GM19035 (cell line): ENCODE results near the gene ZNF575.
A peak's percentile ranks its signal among the peaks of the same experiment; 100 is the strongest.
"Not testable (repeated sequence)": the region's sequence is repeated elsewhere in the genome, so short reads cannot be mapped to it uniquely, and the experiment has no call there.

Source experiments
- ATAC-seq: cut with Tn5 transposase; IDR thresholded peaks from one replicate; pipeline ENCODE4 v1.9.1; 2021; ENCODE audit not compliant: unreplicated experiment

Gene ZNF575

GRCh38 chr19:43541920-43542650 lies 9.1 kb downstream of the ZNF575 start:
- ATAC-seq = no peak

GRCh38 chr19:43544077-43544476 lies 11.1 kb downstream of the ZNF575 start:
- ATAC-seq = no peak

GRCh38 chr19:43545276-43545675 lies 12.3 kb downstream of the ZNF575 start:
- ATAC-seq = no peak

- ATAC-seq = no peak
Observed at GRCh38 chr19:43545981-43546380, 13.0 kb downstream of the ZNF575 start.

GRCh38 chr19:43546581-43546980 lies 13.6 kb downstream of the ZNF575 start:
- no peak for ATAC-seq

- ATAC-seq = not testable (repeated sequence)
Observed at GRCh38 chr19:43547926-43548325, 14.9 kb downstream of the ZNF575 start.

GRCh38 chr19:43548706-43549105 lies 15.7 kb downstream of the ZNF575 start:
- ATAC-seq = no peak

GRCh38 chr19:43551399-43552197 lies 18.6 kb downstream of the ZNF575 start:
- ATAC-seq = no peak

- no peak for ATAC-seq
Observed at GRCh38 chr19:43552198-43552450, 19.1 kb downstream of the ZNF575 start.

GRCh38 chr19:43552616-43553015 lies 19.6 kb downstream of the ZNF575 start:
- ATAC-seq = no peak

GRCh38 chr19:43553656-43554055 lies 20.7 kb downstream of the ZNF575 start:
- no peak for ATAC-seq

- no peak for ATAC-seq
Observed at GRCh38 chr19:43554317-43554895, 21.4 kb downstream of the ZNF575 start.

- no peak for ATAC-seq
Observed at GRCh38 chr19:43555185-43555770, 22.3 kb downstream of the ZNF575 start.

GRCh38 chr19:43560687-43561086 lies 27.7 kb downstream of the ZNF575 start:
- ATAC-seq = no peak

- ATAC-seq = no peak
Observed at GRCh38 chr19:43561139-43561970, 28.4 kb downstream of the ZNF575 start.

GRCh38 chr19:43562226-43562697 lies 29.3 kb downstream of the ZNF575 start:
- no peak for ATAC-seq

- peak; percentile 71 for ATAC-seq
Observed at GRCh38 chr19:43562698-43563241, 29.8 kb downstream of the ZNF575 start.

GRCh38 chr19:43563816-43564457 lies 30.9 kb downstream of the ZNF575 start:
- ATAC-seq = no peak

GRCh38 chr19:43564800-43565199 lies 31.8 kb downstream of the ZNF575 start:
- no peak for ATAC-seq

- no peak for ATAC-seq
Observed at GRCh38 chr19:43569657-43570056, 36.7 kb downstream of the ZNF575 start.
